ENCODE data around the gene FYB2. TPM values are rescaled to one million over a fixed set of nuclear protein-coding genes. Genes with fewer than 3 reads are reported as not detected.

FYB2 gene
- total RNA-seq, 1 donor from 2014 or later: not detected

- no peak overlapping the region for H3K27ac Mint-ChIP-seq (ENCODE audit: unreplicated experiment)
- H3K27me3 Mint-ChIP-seq (ENCODE audit: unreplicated experiment): peaks cover 2% of the 10 kb centered on the region
- H3K4me1 Mint-ChIP-seq (ENCODE audit: low read depth, unreplicated experiment): no peaks in the 10 kb centered on the region
- peaks cover 1% of the 10 kb centered on the region for H3K9me3 Mint-ChIP-seq (ENCODE audit: unreplicated experiment)
- no peak overlapping the region for H3K4me3 Mint-ChIP-seq (ENCODE audit: unreplicated experiment)
- no peaks in the 10 kb centered on the region for H3K36me3 Mint-ChIP-seq (ENCODE audit: unreplicated experiment)
- no peak for DNase-seq
- no peak for TF ChIP-seq CTCF (IDR thresholded peaks at IDR 0.05; ENCODE audit: partially characterized antibody, unreplicated experiment)
Observed at GRCh38 chr1:56845343-56845742, 26.1 kb upstream of the FYB2 start.

DNA sequence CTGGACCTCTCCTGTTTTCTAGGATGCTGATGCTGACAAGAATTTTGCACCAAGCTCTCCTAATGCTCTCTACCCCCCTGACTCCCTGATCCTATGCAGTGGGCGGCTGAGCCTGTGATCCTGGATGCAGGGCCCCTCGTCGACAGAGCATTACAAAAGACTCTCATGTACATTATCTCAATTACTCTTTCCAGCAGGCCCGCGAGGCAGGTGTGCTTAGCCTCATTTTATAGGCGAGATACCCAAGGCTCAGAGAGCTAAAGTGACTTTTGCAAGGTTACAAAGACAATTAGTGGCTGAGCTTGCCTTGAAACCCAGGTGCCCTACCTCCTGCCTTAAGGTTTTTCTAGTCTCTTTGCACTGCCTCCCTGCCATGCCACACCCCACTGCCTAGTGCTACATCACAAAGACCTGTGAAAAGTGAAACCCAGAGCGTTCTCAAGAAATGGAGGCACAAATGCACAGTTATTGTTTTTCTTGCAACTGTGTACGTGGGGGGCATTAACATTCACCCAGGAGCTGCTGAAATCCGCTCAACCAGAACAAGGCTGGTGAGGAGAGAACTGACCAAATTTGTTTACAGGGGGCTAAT is 25.4 kb upstream of the FYB2 start:
- Mint-ChIP-seq H3K36me3 (ENCODE audit: unreplicated experiment) (no peaks in the 10 kb centered on the region), H3K27ac (ENCODE audit: unreplicated experiment) (no peak overlapping the region), H3K4me1 (ENCODE audit: low read depth, unreplicated experiment) (no peaks in the 10 kb centered on the region), H3K27me3 (ENCODE audit: unreplicated experiment) (peaks cover 2% of the 10 kb centered on the region), H3K9me3 (ENCODE audit: unreplicated experiment) (peaks cover 1% of the 10 kb centered on the region), H3K4me3 (ENCODE audit: unreplicated experiment) (no peak overlapping the region)
- TF ChIP-seq CTCF (IDR thresholded peaks at IDR 0.05; ENCODE audit: partially characterized antibody, unreplicated experiment): no peak
- DNase-seq: no peak

- Mint-ChIP-seq H3K27ac (ENCODE audit: unreplicated experiment) (no peak overlapping the region), H3K27me3 (ENCODE audit: unreplicated experiment) (peaks cover 2% of the 10 kb centered on the region), H3K36me3 (ENCODE audit: unreplicated experiment) (no peaks in the 10 kb centered on the region), H3K9me3 (ENCODE audit: unreplicated experiment) (peaks cover 1% of the 10 kb centered on the region), H3K4me1 (ENCODE audit: low read depth, unreplicated experiment) (no peaks in the 10 kb centered on the region), H3K4me3 (ENCODE audit: unreplicated experiment) (no peak overlapping the region)
- no peak for DNase-seq
- TF ChIP-seq CTCF (IDR thresholded peaks at IDR 0.05; ENCODE audit: partially characterized antibody, unreplicated experiment): no peak
Observed at GRCh38 chr1:56843544-56843943, 24.3 kb upstream of the FYB2 start.

DNA sequence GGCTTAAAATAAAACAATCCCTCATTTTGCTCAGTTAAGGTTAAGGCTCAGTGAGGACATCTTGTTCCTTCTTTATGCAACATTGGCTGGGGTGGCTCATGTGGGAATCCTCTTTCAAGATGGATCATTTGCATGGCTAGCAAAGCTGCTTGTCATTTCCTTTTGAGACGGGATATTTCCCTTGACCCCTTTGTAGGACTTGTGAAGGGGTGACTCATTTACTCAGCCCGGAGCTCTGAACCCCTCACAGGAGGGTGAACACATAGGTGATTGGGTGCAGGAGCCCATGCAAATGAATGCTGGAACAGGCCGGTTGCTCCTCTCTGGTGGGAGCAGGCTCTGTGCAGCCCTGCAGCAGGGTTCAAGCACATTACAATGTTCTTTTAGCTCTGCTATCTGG is 19.6 kb upstream of the FYB2 start:
- Mint-ChIP-seq H3K27me3 (ENCODE audit: unreplicated experiment) (peaks cover 6% of the 10 kb centered on the region), H3K4me1 (ENCODE audit: low read depth, unreplicated experiment) (peaks cover 4% of the 10 kb centered on the region), H3K36me3 (ENCODE audit: unreplicated experiment) (peaks cover 7% of the 10 kb centered on the region), H3K4me3 (ENCODE audit: unreplicated experiment) (no peak overlapping the region), H3K27ac (ENCODE audit: unreplicated experiment) (no peak overlapping the region), H3K9me3 (ENCODE audit: unreplicated experiment) (peaks cover 4% of the 10 kb centered on the region)
- no peak for DNase-seq
- TF ChIP-seq CTCF (IDR thresholded peaks at IDR 0.05; ENCODE audit: partially characterized antibody, unreplicated experiment): no peak

GRCh38 chr1:56837244-56837939 is 18.2 kb upstream of the FYB2 start:
- DNase-seq: no peak
- no peak for TF ChIP-seq CTCF (IDR thresholded peaks at IDR 0.05; ENCODE audit: partially characterized antibody, unreplicated experiment)
- Mint-ChIP-seq H3K27me3 (ENCODE audit: unreplicated experiment) (peaks cover 6% of the 10 kb centered on the region), H3K36me3 (ENCODE audit: unreplicated experiment) (peaks cover 7% of the 10 kb centered on the region), H3K4me1 (ENCODE audit: low read depth, unreplicated experiment) (peaks cover 4% of the 10 kb centered on the region), H3K27ac (ENCODE audit: unreplicated experiment) (no peak overlapping the region), H3K4me3 (ENCODE audit: unreplicated experiment) (no peak overlapping the region), H3K9me3 (ENCODE audit: unreplicated experiment) (peaks cover 4% of the 10 kb centered on the region)

Measured in glutamatergic neuron (in vitro differentiated cells).